GM20000 (cell line): ENCODE results near the gene RGS21.

Experiments
- DNase-seq: peaks from one replicate; pipeline ENCODE4 v3.0.0; 2012; ENCODE audit warnings: low spot score
- TF ChIP-seq, protein P1 (sequence below): IDR thresholded peaks from 2 replicates; pipeline ENCODE4 v1.5.1; 2012; ENCODE audit warnings: mild to moderate bottlenecking, control low read depth; ENCODE audit errors: extremely low read depth, missing control alignments

Gene RGS21

DNA sequence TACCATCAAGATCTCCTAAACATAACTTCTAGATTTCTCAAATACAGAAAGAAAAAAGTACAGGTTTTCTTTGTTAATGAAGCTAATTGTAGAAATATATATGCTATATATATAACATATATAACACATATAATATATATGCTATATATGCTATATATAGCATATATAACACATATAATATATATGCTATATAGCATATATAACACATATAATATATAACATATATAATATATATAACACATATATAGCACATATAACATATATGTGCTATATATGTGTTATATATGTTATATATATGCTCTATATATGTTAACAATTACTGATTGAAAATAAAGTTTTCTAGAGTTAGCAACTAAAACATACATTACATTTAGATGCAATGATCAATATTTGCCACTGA lies 34.8 kb downstream of the RGS21 start:
- DNase-seq, result no peak
- TF ChIP-seq, protein P1, sequence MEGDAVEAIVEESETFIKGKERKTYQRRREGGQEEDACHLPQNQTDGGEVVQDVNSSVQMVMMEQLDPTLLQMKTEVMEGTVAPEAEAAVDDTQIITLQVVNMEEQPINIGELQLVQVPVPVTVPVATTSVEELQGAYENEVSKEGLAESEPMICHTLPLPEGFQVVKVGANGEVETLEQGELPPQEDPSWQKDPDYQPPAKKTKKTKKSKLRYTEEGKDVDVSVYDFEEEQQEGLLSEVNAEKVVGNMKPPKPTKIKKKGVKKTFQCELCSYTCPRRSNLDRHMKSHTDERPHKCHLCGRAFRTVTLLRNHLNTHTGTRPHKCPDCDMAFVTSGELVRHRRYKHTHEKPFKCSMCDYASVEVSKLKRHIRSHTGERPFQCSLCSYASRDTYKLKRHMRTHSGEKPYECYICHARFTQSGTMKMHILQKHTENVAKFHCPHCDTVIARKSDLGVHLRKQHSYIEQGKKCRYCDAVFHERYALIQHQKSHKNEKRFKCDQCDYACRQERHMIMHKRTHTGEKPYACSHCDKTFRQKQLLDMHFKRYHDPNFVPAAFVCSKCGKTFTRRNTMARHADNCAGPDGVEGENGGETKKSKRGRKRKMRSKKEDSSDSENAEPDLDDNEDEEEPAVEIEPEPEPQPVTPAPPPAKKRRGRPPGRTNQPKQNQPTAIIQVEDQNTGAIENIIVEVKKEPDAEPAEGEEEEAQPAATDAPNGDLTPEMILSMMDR, result no peak

DNA sequence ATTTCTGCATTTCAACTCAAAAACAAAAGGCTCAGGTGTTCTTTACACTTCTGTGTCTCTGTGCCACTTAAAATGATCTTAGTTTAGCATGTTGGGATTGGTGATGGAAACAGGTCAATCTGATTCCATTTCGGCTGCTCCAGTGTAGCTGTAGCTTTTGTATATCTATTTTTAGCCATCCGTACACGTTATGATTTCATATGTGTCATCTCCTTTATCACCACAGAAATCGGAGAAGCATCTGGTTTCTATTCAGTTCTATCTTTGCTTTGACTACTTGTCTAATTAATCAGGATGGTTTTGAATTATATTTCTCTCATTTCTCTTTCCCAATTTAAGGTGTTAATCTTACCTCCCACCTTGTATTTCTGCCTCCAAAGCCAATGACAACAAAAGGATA lies 41.1 kb downstream of the RGS21 start:
- TF ChIP-seq, protein P1, result no peak
- DNase-seq, result no peak

DNA sequence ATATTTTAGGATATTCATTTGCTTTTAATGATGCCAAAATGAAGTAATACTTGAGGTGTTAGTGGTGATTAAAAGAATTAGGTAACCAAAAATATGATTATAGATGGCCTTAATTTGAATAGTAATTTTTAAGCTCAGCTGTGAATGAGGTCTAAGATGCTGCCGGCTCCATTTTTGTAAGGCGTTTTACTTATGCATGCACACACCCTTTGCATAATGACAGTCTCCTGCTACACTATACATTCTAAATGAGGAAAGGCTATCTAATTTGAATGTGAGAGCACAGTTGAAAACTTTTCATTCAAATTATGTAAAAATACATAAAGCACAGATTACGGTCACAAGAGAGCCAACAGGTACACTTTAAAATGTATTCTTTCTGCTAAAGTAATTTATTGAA lies 41.6 kb downstream of the RGS21 start:
- TF ChIP-seq, protein P1, result no peak
- DNase-seq, result no peak

DNA sequence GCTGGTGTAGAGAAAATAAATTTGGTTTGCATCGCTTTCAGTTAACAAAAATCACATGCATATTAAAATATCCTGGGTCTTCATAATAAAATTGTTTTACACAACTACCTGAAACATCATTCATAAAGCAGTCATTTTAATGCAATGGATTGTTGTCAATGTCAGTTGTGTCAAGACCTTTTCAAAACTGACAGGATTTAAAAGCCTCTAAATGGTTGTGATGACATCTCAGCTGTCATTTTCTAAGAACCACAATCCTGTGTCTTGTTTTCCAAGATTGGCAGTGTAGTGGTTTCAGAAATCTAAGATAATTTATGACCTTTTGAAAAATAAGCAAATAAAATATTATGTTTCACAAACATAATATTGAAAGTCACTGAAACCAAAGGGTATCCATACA lies 42.0 kb downstream of the RGS21 start:
- TF ChIP-seq, protein P1, result no peak
- DNase-seq, result no peak

DNA sequence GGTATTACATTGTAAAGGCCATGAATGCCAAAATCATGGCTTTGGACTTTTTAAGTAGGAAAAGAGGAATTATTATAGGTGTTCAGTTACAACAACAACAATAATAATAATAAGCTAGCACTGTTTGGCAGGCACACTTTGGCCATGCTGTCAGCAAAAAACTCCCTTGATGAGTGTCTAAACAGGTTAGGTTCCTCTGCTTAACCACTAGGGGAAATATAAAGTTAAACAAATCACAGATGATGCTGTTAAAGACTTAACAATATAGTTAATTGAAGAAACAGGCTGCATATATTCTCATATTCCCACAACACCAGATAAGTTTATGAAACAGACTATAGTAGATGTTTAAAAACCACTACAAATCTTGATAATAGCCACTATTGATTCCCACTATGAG lies 46.4 kb downstream of the RGS21 start:
- no peak for DNase-seq
- TF ChIP-seq, protein P1, result no peak

DNA sequence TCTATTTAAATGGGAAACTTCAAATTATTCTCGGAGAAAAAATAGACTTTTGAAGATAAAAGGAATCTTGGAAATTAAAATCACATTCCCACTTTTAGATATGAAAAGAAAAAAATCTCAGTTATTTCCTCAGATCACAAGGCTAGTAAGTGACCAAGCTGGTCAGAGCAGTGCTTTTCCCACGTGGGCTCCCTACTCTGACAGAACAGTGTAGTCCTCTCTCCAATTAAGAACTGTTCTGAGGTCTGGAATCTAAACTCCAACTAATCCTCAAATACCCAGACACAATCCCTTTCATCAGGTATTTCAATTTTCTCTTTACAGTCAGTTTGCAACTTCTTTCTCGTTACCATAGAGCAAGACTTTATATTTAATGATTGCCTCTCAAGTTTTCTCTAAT lies 50.6 kb downstream of the RGS21 start:
- TF ChIP-seq, protein P1, result no peak
- DNase-seq, result no peak

DNA sequence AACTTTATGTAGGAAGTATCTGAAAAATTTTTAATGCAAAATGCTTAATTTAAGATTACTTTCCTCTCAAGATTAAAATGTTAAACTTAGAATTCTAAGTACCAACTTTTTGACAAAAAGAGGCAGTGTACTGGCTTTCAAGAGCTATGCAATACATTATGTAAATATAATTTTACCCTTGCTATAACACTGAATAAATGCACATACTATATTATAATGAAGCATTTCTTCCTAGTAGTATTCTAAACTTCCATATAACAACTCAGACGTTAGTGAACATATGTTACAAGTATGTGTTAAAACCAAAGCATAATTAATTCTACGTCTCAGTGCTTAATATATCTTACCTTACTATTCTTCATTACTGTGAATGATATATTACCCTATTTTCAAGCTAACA lies 58.5 kb downstream of the RGS21 start:
- no peak for DNase-seq
- TF ChIP-seq, protein P1, result no peak
